ENCODE measurements around the gene ADGRV1.

DNA sequence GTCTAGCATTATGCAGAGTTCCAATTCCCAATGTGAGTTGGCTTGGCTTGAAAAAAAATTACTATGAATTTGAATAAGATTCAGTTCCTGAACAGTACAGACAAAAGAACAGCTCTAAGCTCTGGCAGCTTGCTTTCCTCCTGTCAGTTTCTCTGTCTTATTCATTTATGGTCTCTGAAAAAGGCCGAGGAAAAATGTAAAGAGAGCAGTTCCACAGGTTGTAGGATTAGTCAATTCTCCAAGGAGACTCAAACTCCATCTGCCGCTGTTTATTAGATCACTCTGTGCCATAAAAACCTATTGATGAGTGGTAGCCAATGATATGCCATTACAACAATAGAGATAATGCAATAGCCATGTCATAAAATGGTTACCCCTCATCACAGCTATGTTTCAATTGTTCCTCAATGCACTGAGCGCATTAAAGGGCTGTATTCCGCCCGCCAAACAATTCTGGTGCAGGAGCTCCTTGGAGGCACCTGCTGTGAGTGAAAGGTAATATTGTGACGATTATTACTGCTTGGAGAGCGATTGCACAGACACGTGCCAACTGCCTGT, 636.3 kb downstream of the ADGRV1 start:
- TF ChIP-seq EP300 (IDR thresholded peaks at IDR 0.05) (no peak), POLR2AphosphoS5 (IDR thresholded peaks at IDR 0.05) (no peak)
- TF ChIP-seq, protein P1, sequence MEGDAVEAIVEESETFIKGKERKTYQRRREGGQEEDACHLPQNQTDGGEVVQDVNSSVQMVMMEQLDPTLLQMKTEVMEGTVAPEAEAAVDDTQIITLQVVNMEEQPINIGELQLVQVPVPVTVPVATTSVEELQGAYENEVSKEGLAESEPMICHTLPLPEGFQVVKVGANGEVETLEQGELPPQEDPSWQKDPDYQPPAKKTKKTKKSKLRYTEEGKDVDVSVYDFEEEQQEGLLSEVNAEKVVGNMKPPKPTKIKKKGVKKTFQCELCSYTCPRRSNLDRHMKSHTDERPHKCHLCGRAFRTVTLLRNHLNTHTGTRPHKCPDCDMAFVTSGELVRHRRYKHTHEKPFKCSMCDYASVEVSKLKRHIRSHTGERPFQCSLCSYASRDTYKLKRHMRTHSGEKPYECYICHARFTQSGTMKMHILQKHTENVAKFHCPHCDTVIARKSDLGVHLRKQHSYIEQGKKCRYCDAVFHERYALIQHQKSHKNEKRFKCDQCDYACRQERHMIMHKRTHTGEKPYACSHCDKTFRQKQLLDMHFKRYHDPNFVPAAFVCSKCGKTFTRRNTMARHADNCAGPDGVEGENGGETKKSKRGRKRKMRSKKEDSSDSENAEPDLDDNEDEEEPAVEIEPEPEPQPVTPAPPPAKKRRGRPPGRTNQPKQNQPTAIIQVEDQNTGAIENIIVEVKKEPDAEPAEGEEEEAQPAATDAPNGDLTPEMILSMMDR (IDR thresholded peaks at IDR 0.05): no peak
